UCSD-AML1 (cell line): ENCODE data around the gene PDZRN4.

Source experiments
- DNase-seq: peaks from one replicate; lab custom pipeline; 2025; ENCODE audit not compliant: unreplicated experiment; lab: John Stamatoyannopoulos, UW

PDZRN4 gene

DNA sequence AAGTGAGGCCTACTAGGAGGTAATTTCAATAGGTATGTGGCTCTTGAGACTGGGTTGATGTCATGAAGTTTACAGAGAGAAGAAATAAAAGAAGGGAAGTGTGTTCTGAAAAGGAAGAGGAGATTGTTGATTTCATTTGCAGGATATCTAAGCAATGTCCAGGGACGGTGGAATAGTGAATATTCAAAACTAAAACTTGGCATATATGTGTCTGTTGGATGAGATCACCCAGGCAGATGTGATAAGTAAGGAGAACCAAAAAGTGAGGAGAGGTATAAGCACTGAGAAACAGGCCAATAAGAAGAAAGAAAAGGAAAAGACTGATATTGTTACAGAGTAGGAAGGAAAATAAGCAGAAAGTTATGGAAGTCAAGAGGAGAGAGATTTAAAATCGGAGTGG lies 255.6 kb downstream of the PDZRN4 start:
- no peak for DNase-seq

DNA sequence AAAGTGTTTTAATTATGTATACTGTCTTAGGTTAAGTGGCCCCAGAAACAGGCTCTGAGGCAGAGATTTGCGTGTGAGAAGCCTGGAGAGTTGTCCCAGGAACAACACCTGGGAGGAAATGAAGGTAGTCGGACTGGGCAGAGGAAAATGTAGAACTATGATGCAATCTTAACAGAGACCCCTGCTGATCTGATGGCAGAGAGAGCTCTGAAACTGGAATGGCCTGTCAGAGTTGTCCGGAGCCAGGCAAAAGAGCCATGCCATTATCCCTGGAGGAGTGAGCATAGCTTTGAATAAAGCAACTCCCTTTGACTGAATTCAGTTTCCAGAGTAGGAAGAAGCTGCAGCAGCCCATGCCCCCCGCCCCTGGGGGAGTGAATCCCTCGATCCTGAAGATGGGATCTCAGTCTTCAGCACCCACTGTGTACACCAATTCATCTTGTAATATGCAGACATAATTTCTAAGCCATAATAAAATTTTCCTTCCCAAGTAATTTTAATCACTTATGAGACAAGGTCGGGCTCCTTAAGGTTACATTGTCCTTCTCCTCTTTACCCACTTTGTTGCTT lies 264.8 kb downstream of the PDZRN4 start:
- DNase-seq, result no peak

DNA sequence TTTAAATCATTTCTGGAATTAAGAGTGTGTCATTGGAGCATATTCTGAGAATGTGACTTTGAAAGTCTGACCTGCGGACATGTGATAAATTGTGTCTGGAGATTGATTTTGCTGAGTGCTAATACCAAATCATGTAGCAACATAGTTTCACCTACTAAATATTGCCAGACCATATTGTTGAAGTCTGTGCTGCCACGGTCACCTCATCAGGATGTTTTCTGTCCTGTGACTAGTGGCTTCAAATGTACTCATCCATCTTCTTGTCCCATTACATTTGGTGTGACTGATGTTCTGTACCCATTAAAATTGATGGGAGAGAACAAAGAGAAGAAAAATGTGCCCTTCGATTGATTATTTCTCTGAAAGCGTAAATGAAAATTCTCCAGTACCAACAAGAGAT lies 265.3 kb downstream of the PDZRN4 start:
- no peak for DNase-seq

DNA sequence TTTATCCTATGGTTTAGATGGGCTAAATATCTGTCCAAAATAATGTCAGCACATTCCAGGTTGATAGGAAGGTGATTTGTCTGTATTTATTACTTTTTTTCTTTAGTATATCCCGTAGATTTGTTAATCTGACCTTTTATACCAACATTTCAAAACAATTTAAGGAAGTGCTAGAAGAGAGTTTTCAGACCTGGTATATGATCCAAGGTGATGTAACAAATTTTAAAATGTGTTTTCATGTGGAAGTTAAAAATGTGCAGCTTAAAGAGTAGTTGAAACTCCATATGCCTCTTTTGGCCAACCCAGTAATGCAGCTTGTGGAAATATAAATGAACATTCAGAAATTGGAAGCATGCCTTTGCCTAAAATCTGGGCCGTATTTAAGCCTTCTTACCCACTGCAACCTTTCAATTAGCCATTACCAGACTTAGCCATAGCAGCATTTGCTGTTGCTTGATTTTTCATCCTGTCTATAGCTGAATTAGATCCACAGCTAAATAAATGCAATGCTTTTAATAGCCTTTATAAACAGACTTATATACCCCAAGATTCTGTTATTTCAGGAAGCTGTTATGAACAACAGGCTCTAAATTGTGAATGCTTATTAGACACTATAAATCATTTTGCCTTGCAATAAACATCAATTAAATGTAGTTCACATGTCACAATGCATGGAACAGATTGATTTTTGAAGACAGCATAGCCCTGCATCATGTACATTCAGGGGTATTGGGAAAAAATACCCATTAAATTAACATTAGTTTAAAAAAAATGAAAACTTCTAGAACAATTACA lies 271.2 kb downstream of the PDZRN4 start:
- no peak for DNase-seq

DNA sequence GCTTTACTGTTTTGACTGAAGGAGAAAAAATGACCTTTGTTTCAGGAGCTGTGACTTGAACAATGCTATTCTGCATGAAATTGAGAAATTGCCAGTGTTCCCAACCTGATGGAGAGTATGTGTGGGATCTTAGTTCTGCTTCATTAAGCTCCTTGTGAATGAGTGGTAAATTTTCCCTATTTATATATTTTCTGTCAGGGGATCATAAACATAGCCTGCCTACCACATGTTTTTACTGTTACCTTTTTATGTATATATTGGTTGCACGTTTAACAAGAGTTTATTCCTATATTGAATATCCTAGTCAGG lies 271.7 kb downstream of the PDZRN4 start:
- DNase-seq, result no peak

DNA sequence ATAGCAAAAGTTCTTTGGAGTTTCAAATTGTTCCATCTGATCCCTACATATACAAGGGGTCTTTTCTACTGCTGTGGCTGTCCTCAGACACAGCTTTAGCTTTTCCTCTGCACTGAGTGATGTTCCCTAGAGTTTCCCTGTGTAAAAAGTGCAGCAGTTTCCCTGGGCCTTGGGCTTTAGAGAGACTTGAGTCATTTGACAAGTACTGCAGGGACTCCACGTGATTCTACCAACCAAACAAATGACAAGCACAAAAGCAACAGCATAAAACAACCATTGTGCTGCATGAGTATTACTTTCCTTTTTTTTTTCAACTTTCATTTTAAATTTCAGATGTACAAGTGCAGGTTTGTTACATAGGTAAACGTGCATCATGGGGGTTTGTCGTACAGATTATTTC lies 272.8 kb downstream of the PDZRN4 start:
- no peak for DNase-seq

DNA sequence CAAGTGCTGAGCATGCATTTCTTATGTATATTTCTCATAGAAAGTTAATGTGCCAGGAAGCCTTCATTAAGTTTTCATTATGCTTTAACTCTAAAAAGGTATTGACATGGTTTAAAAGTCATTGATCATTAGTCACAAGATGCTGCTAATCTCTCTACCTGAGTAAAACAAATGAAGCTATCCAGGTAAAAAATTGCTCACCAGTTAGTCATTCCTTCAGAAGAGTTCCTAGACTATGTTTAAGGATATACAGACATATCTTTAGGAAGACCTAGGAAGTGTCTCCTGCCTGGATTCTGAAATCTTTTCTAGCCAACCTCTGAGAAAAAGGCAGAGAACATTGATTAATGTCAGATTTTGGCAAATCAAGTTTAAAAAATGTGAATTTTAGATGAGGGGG lies 274.2 kb downstream of the PDZRN4 start:
- DNase-seq, result no peak

DNA sequence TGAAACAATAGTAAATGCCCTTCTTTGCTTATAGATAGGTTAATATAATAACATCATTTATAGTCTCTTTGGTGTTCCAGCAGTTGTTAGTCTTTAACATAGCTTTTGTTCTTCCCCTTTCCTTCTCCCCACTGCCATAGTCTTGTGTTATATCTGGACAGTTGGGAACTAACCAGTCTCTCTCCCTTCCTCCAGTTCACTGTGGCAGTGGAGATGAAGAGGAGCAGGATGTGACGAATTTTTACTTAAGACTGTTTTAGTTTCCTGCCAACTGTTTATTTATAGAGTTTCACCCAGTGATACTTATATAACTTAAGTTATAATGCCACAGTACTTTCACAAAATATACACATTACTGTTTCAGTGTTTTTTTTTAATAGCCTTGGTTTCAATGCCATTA lies 277.4 kb downstream of the PDZRN4 start:
- DNase-seq, result no peak

DNA sequence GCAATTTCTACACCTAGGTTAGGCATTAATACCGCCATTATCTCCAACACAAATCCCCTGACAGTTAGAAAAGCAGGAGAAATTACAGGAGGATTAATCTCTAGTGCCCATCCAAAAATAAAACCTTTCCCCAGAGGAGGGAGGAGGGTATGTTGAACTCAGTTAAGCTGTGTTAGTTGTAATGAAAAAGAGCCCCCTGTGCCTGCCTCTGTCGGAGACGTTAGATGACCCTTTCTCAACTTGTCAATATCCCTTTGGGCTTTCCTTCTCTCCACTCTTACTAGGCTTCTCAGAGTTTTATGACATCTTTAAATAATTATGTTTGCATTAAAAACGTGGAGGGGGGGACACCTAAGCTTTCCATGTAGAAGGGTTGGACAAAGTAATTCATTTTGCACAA lies 278.2 kb downstream of the PDZRN4 start:
- DNase-seq, result no peak

DNA sequence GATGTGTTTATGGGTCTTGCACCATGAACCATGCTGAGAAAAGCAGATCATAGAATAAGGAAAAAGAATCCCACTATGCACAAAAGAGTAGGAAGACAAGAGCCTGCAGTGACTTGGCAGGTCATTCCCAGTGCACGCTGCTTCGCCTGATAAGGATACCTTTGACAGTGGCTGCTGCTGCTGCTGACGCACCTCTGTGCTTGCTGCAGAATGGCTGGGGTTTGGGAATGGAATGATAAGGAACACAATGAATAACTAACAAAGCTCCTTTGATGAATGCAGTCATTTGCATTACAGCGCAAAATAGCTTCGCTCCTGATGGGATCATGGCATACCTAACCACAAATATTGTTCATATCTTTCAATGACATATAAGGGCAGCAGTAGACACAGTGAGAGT lies 278.7 kb downstream of the PDZRN4 start:
- no peak for DNase-seq

DNA sequence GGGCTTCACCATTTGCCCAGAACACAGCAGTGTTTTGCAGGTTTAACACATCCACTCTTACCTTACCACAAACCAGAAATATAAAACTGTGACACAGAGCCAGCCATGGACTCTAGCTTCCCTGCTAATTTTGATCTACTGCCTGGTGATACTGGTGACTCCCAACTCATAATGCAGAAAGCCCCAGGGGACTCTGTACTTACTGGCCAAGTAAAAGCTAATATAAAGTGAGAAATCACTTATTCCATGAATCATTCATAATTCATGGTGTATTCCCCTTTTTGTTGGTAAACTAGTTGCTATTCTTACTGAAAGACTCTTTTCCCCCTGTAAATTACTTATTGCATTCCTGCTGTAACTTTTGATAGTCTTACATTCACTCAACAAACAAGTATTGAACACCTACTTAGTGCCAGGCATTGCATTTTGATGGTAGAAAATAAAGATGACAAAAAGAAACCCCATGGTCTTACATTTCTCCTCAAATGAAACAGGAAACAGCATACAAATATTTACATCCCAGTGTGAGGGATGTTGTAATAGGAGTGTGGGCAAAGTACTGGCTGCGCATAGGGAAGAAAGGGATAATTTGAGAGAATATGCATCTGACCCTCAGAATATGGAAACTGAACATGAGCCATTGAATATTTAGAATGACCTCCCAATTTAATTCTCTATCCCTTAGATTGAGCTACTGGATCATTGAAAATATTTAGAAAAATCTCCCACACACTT lies 279.6 kb downstream of the PDZRN4 start:
- DNase-seq, result no peak

DNA sequence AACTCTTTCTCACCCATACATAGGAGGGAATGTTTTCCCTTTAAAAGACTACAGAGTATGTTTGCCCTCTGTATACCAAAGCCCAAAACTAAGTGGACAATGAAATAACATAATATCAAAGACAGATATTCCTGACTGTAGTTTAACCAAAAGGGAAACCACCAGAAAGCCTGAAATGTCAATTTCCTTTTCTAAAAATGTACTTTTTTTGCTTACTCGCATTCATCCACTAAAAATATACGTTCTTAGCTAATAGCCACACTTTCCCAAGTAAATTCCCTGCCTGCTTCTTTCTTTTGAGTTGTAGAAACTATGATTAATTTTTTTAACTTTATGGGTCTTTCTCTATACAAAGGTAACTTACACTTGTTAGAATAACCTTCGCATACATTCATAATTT lies 280.2 kb downstream of the PDZRN4 start:
- no peak for DNase-seq

DNA sequence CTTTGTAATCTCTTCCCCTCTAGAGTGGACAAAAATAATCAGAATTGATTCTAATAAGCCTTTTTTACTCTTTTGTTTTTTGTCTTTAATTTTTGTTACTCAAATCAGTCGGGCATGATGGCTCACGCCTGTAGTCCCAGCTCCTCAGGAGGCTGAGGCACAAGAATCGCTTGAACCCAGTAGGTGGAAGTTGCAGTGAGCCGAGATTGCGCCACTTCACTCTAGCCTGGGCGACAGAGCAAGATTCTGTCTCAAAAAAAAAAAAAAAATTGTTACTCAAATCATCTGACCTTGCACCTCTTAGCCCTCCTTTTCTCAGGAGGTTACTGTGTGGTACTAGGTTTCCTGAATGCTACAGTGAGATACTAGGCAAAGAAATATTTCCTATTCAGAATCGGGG lies 280.6 kb downstream of the PDZRN4 start:
- DNase-seq, result no peak

DNA sequence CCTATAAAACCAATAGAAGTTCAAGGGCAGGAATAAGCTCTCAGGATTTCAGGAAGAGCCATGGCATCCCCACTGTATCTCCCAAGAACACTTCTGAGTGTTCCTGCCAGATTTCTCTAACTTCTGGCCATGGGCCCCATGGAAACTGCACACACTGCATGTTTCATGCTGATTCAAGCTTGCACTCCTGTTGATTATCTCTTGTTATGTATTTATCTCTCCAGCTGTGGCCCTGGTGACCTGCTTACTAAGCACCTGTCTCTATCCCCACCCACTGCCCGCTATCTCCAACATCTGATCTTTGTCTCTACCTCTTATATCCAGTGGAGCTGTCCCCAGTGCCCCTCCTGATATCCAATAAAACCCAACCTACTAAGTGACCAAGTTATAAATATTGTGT lies 285.3 kb downstream of the PDZRN4 start:
- no peak for DNase-seq

DNA sequence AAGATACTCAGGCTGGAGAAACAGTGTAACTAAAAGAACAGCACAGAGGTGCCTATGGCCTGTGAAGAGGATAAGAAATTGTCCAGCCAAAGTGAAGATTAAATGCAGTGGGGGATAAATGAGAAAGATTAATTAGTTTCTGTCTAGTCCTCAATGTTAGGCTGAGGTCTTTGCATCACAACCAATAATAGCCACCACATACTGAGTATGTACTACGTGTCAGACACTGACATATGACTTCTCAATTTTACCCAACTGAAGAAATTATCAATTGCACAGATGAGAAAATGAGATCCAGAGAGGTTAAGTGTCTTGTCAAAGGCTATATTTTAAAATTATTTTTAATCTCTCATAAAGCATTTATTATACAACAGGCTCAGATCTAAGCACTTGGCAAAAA lies 285.9 kb downstream of the PDZRN4 start:
- no peak for DNase-seq

DNA sequence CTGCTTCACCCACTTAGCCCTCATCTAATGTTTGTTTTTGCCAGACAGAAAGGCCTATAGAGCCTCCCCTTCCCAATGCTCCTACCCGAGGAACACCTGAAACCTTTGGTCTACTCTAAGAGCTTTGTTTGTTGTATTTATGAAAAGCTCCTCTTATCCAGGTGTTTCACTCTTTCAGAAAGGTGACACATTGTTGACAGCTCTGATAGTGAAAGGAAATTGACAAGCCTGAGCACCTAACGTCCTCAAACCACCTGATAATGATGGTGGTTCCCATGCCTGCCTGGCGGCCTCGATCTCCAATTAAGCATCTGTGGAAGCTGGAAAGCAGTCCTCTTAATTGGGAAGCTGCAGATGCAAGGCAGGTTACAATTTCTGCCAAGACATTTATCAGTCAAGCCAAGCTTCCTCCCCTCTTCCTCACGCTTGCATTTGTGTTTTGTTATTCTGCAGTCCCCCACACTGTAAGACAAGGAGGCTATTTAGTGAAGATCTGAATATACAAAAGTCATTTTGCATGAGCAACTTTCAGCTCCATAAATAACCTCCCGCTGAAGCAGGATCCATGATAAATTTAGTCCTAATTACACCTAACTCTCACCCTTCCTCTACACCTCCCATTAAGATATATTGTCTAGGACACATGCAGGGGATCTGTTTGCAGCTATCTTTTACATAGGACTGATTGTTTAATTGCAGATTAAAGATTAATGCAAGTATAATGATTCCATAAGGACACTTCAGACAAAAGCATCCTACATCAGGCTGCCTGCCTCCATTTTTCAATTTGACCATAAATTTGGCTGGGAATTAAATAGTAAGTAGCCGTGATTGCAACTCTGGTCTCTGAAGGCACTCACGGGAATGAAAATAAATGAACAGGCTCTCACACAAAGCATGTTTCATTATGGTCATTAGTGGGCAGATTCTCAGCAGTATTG lies 288.6 kb downstream of the PDZRN4 start:
- DNase-seq, result no peak

DNA sequence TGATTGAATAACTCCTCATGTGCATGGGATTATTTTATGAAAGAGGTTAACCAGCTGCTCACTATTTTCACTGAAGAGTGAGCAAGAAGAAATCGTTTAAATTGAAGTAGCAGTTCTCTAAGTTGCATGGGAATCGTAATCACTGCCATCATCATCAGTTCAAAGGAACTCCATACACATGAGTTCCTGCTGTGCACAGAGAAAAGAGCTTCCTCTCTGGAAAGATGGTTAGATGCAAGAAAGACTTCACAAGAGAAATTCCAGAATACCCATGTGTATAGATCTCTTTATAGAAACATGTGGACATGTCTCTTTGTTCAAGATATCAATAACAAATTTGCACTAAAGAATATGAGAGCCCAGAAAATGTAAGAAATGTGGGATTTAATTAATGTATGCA lies 291.3 kb downstream of the PDZRN4 start:
- no peak for DNase-seq

DNA sequence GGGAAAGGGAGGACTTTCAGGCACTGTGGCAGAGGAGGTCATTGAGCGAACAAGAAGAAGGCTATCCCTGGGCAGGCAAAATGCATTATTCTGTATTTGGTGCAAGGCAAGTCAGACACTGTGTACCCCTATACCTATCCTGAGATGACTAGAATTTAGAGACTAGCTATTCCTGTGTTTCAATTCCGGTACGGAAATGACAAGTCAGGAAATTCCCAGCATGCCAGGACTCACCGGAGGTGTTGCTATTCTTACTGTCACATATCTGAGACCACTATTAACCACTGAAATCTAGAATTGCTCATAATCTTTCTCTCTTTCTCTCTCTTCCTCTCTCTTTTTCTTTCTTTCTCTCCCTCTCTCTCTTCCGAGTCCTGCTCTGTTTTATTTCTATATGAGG lies 297.1 kb downstream of the PDZRN4 start:
- DNase-seq, result no peak

DNA sequence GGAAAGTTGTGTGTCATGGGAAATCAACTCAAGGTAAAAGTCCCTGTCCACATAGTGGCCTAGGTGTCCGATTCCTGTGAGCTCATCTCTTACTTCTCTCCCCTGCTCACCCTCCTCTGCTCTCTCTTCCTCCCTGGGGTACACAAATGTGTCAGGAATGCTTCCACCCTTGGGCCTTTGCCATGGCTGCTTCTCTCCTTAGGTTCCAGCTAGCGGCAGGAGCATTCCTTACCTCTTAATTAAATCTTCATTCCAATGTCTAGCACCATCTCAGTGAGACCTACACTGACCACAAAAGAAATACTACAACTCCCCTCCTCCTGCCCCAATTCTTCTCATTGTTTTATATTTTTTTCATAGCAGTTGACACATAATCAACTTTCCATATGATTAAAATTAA lies 298.6 kb downstream of the PDZRN4 start:
- DNase-seq, result no peak

DNA sequence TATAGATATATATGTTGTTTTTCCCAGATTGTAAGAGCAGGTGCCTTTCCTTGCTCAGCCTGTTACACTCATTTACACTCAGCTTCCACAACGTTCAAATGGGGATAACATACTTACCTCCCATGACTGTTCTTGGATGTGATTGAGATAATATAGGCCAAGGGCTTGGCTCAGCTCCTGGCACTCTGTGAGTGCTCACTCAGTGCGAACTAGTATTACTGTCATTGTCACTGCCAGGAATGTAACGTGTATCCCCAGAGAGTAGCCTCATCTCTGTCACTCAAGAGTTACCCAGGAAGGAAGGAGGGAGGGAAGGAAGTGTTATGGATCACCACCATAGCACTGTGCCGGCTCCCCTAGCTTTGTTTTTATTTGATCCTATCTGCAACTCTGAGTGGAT lies 307.9 kb downstream of the PDZRN4 start:
- DNase-seq, result no peak

DNA sequence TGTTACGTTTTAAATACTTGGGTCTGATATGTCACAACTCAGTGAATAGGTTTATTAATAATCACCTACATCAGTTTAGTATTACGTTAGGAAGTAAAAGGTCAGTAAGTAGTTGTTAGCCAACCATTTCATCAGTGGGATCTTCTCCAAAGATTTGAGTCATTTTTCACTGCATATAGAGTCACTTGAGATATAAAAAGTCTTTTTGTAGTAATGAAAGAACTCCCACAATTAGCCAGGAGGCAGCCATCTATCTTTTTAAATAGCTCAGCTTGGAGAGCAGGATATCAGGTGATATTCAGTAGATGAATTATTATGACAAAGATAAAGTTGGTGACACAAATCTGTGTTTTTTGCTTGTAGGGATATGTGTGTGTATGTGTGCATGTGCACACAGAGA lies 309.3 kb downstream of the PDZRN4 start:
- no peak for DNase-seq

DNA sequence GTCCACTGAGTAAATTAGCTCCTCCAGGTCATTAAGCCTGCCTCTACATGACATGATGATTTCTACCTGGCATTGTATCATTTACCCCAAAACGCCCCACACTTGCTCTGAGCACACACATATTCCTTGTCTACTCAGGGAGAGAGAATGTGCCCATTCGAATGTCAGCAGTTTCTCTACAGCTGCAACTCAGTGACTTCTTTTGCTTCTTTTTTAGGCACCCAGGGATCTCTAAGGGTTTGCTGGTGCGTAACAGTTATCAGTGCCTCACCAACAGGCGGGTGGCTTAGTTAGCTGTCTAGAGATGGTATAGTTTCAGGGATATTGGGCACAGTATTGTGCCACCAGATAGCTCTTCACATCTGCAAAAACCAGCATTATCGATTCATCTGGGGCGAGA lies 316.9 kb downstream of the PDZRN4 start:
- DNase-seq, result no peak
